Endothelial cell of umbilical vein (primary cell): ENCODE results near the gene LHPP. TPM values are rescaled to one million over a fixed set of nuclear protein-coding genes. Genes with fewer than 3 reads are reported as not detected.

Source experiments
- BruUV-seq: library from RNA; stranded (reverse); fragments of 400-500 nt; replicated peaks from 2 replicates; lab custom pipeline; 2021; lab: Mats Ljungman, UMichigan
- CTCF ChIA-PET: fragments of 300-600, 350-600 bp; sonication (Branson Sonifier 250); formaldehyde crosslinking; loops from one replicate; lab custom pipeline; 2021; ENCODE audit warnings: antibody characterized with exemption, inconsistent platforms; lab: Charles Lee
- POLR2A ChIA-PET: fragments of 300-600, 350-600 bp; sonication (Branson Sonifier 250); formaldehyde crosslinking; loops from one replicate; lab custom pipeline; 2021; ENCODE audit warnings: antibody characterized with exemption, inconsistent platforms; lab: Charles Lee
- DNase-seq: peaks from one replicate; pipeline ENCODE4 v3.0.0-alpha.2; 2011; ENCODE audit warnings: low read depth, low spot score
- FAIRE-seq: peaks from 2 replicates; lab custom pipeline; 2011; peaks lifted over from hg19 to GRCh38; lab: Jason Lieb, UNC
- H2AFZ ChIP-seq: 2 replicates; pipeline ENCODE4 v1.6.0; 2012; ENCODE audit warnings: low read depth, low read length, control low read depth, inconsistent platforms
- H3K27ac ChIP-seq: 2 replicates; pipeline ENCODE4 v1.5.1; 2011; ENCODE audit warnings: low read depth, mild to moderate bottlenecking, control low read depth, low read length, moderate library complexity; ENCODE audit not compliant: insufficient read depth
- H3K27me3 ChIP-seq, 2 experiments: 2 replicates each; pipeline versions ENCODE4 v1.6.0 to v1.6.1; 2011; ENCODE audit warnings: low read length in 2 of 2, mixed read lengths in 1 of 2; ENCODE audit not compliant: control insufficient read depth in 2 of 2, insufficient read depth in 2 of 2
- H3K36me3 ChIP-seq, 2 experiments: 2 replicates in 1 of 2; 3 replicates in 1 of 2; pipeline ENCODE4 v1.5.1; 2011; ENCODE audit warnings: low read length in 2 of 2, mild to moderate bottlenecking in 1 of 2, moderate library complexity in 1 of 2; ENCODE audit not compliant: control insufficient read depth in 2 of 2, insufficient read depth in 2 of 2; ENCODE audit errors: extremely low read depth in 1 of 2
- H3K4me1 ChIP-seq: 3 replicates; pipeline ENCODE4 v1.5.1; 2011; ENCODE audit warnings: mild to moderate bottlenecking, low read length; ENCODE audit not compliant: control insufficient read depth, insufficient read depth; ENCODE audit errors: extremely low read depth
- H3K4me2 ChIP-seq: 2 replicates; pipeline ENCODE4 v1.6.1; 2011; ENCODE audit warnings: low read length, control low read depth, mixed read lengths; ENCODE audit not compliant: insufficient read depth
- H3K4me3 ChIP-seq, 3 experiments: fragments of 200-600 bp in 1 of 3; sonication (generic), shearing (Covaris generic) in 1 of 3; replicated peaks in 1 of 3; 2 replicates each; pipeline ENCODE4 v1.5.1; 2011 to 2016; ENCODE audit warnings: control low read depth in 3 of 3, low read length in 3 of 3, mild to moderate bottlenecking in 2 of 3, inconsistent platforms in 1 of 3, low read depth in 1 of 3, moderate library complexity in 1 of 3; ENCODE audit not compliant: insufficient read depth in 1 of 3
- H3K79me2 ChIP-seq: 2 replicates; pipeline ENCODE4 v1.6.0; 2012; ENCODE audit warnings: low read length, inconsistent platforms; ENCODE audit not compliant: control insufficient read depth, insufficient read depth
- H3K9ac ChIP-seq: replicated peaks from 2 replicates; pipeline ENCODE3; 2011; ENCODE audit warnings: low read length, control low read depth; ENCODE audit not compliant: insufficient read depth; ENCODE audit errors: extremely low read depth
- H3K9me1 ChIP-seq: replicated peaks from 3 replicates; pipeline ENCODE4 v1.6.0; 2011; ENCODE audit warnings: mild to moderate bottlenecking, low read length; ENCODE audit not compliant: control insufficient read depth, insufficient read depth; ENCODE audit errors: extremely low read depth
- H3K9me3 ChIP-seq: replicated peaks from 2 replicates; pipeline ENCODE4 v1.5.1; 2012; ENCODE audit warnings: low read length, inconsistent platforms; ENCODE audit not compliant: control insufficient read depth, insufficient read depth
- H4K20me1 ChIP-seq: replicated peaks from 2 replicates; pipeline ENCODE3; 2011; ENCODE audit warnings: mild to moderate bottlenecking, low read length; ENCODE audit not compliant: control insufficient read depth, insufficient read depth; ENCODE audit errors: extremely low read depth
- CTCF ChIP-seq, 2 donors: IDR thresholded peaks; 1 replicate in 1 of 2; 2 replicates in 1 of 2; pipeline ENCODE4 v1.5.1; 2011; ENCODE audit warnings: low read length in 2 of 2, mild to moderate bottlenecking in 2 of 2, moderate library complexity in 2 of 2, control low read depth in 1 of 2, inconsistent platforms in 1 of 2, low read depth in 1 of 2; ENCODE audit not compliant: insufficient read depth in 1 of 2; ENCODE audit errors: extremely low read depth in 1 of 2
- EZH2 ChIP-seq: IDR thresholded peaks from 2 replicates; pipeline ENCODE4 v1.6.1; 2012; ENCODE audit warnings: borderline replicate concordance, low read depth, mild to moderate bottlenecking, moderate library complexity, low read length, inconsistent platforms; ENCODE audit not compliant: severe bottlenecking
- FOS ChIP-seq: IDR thresholded peaks from 2 replicates; pipeline ENCODE4 v1.6.1; 2011; ENCODE audit warnings: mild to moderate bottlenecking, low read length, moderate library complexity, borderline replicate concordance; ENCODE audit not compliant: insufficient read depth
- GATA2 ChIP-seq: IDR thresholded peaks from 2 replicates; pipeline ENCODE4 v1.7.0; 2011; ENCODE audit warnings: low read depth, mild to moderate bottlenecking, moderate library complexity, mixed read lengths, low read length; ENCODE audit not compliant: insufficient read length, insufficient read depth
- JUN ChIP-seq: IDR thresholded peaks from 2 replicates; pipeline ENCODE4 v1.6.1; 2011; ENCODE audit warnings: borderline replicate concordance, low read depth; ENCODE audit not compliant: insufficient read length, insufficient read depth
- MAX ChIP-seq: IDR thresholded peaks from 2 replicates; pipeline ENCODE4 v1.6.1; 2011; ENCODE audit not compliant: insufficient read depth, insufficient read length
- MYC ChIP-seq: IDR thresholded peaks from one replicate; pipeline ENCODE4 v1.6.1; 2011; ENCODE audit warnings: mild to moderate bottlenecking, low read depth, low read length
- POLR2A ChIP-seq: IDR thresholded peaks from 2 replicates; pipeline ENCODE4 v1.6.1; 2012; ENCODE audit warnings: low read depth, mild to moderate bottlenecking, control low read depth, low read length
- POLR2AphosphoS5 ChIP-seq: IDR thresholded peaks from 2 replicates; pipeline ENCODE4 v1.6.1; 2012; ENCODE audit warnings: low read depth, mild to moderate bottlenecking, control low read depth, low read length, moderate library complexity; ENCODE audit not compliant: insufficient read depth
- dilution Hi-C: fragments of 300-500 bp; cut with MboI; formaldehyde crosslinking; loops from one replicate; pipeline ENCODE4 v1.15.0; 2019; ENCODE audit warnings: low sequenced_read_pairs; ENCODE audit not compliant: extremely low pct_ligation_motif_present
- intact Hi-C: fragments of 100-400 bp; cut with micrococcal nuclease; formaldehyde crosslinking; loops from one replicate; pipeline ENCODE4 v1.10.0; 2022
- polyA plus RNA-seq, 4 experiments: library from polyadenylated mRNA; depleted of rRNA in 3 of 4; stranded (reverse) in 3 of 4; unstranded in 1 of 4; fragments of >200 nt; gene quantifications; 2 replicates each; pipeline versions ENCODE4 v1.2.1 to v1.2.3, GENCODE V29; 2011 to 2012; ENCODE audit warnings: missing spikeins in 1 of 4
- total RNA-seq: library from RNA; stranded (reverse); gene quantifications from 2 replicates; pipeline ENCODE4 v1.2.3, GENCODE V29; 2021

LHPP gene
- total and polyA plus RNA-seq, 2 donors (not counting 3 experiments of a cell fraction or from before 2014, with no cell fraction given) = 5.8 to 11.2 TPM

- Histone ChIP-seq H2AFZ (no peak overlapping the region), H3K4me3 (no peak overlapping the region), H4K20me1 (no peaks in the 10 kb centered on the region), H3K4me1 (no peaks in the 10 kb centered on the region), H3K36me3 (no peaks in the 10 kb centered on the region), H3K9ac (no peak overlapping the region), H3K9me1 (no peaks in the 10 kb centered on the region), H3K4me2 (no peak overlapping the region), H3K27ac (no peak overlapping the region), H3K27me3 (no peaks in the 10 kb centered on the region), H3K9me3 (no peaks in the 10 kb centered on the region), H3K79me2 (no peaks in the 10 kb centered on the region)
- ChIA-PET CTCF (interaction anchor here (1.0 kb wide), 2 partner anchors 10 to 18 kb away, joined by 3 to 4 read pairs; no protein-coding TSS in a partner anchor), POLR2A (no interaction called here)
- dilution Hi-C loops (no loop called here), intact Hi-C loops (no loop called here)
- BruUV-seq = no TSS peak
- FAIRE-seq = no peak
- no peak for TF ChIP-seq GATA2
- no peak for TF ChIP-seq MYC
- TF ChIP-seq CTCF (IDR thresholded peaks at IDR 0.05; ENCODE audit: extremely low read depth in 1 of 2, insufficient read depth in 1 of 2, low read depth in 1 of 2, low read length in 2 of 2) = no peak
- no peak for TF ChIP-seq FOS
- TF ChIP-seq POLR2AphosphoS5 = no peak
- no peak for TF ChIP-seq JUN
- no peak for TF ChIP-seq MAX
- no peak for TF ChIP-seq EZH2
- no peak for TF ChIP-seq POLR2A
- DNase-seq = no peak
Measured at GRCh38 chr10:124492266-124492665, 30.6 kb downstream of the LHPP start.
